Right ventricle myocardium inferior (tissue), 1 donor: Measurements from ENCODE around the gene INSC. TPM values are rescaled to one million over a fixed set of nuclear protein-coding genes. Genes with fewer than 3 reads are reported as not detected.
A peak's percentile ranks its signal among the peaks of the same experiment; 100 is the strongest.

Source experiments
- ATAC-seq: fragments of 200-7000 bp; cut with Tn5 transposase; one replicate; pipeline ENCODE4 v1.9.1; 2020; ENCODE audit warnings: mild to moderate bottlenecking, moderate library complexity
- DNase-seq: peaks from one replicate; pipeline ENCODE4 v3.0.0; 2021; ENCODE audit errors: missing footprints
- intact Hi-C: fragments of 100-400 bp; cut with DNase I; formaldehyde crosslinking; loops from one replicate; pipeline ENCODE4 v1.11.0; 2022
- total RNA-seq: library from RNA; stranded (reverse); fragmentation: NEBNext Ultra II Directional; extraction: Animal tissue kit (Norgen Biotek cat#: 25700); gene quantifications from one replicate; pipeline ENCODE4 v1.2.1, GENCODE V29; 2021
- donor health status: DM: no; HTN: yes; CAD: no; lungs with severe emphysema.

INSC gene
- total RNA-seq, 1 donor from 2014 or later, result 0.51 TPM

GRCh38 chr11:15233371-15234165, 118.8 kb downstream of the INSC start:
- intact Hi-C loops, result no loop called here
- DNase-seq (no peak), ATAC-seq (no peak)

GRCh38 chr11:15234796-15235195, 120.1 kb downstream of the INSC start:
- intact Hi-C loops, result no loop called here
- no peak for DNase-seq
- no peak for ATAC-seq

- ATAC-seq (no peak), DNase-seq (no peak)
- intact Hi-C loops, result no loop called here
These were observed 121.8 kb downstream of the INSC start for GRCh38 chr11:15236559-15236958.

GRCh38 chr11:15238856-15239255, 124.1 kb downstream of the INSC start:
- DNase-seq (no peak), ATAC-seq (no peak)
- intact Hi-C loops, result no loop called here

GRCh38 chr11:15248749-15249148, 134.0 kb downstream of the INSC start:
- DNase-seq, result no peak
- ATAC-seq, result no peak
- intact Hi-C loops, result no loop called here

- no peak for ATAC-seq
- intact Hi-C loops, result no loop called here
- DNase-seq, result no peak
These were observed 143.9 kb downstream of the INSC start for GRCh38 chr11:15258433-15259165.

GRCh38 chr11:15266999-15267398, 152.3 kb downstream of the INSC start:
- intact Hi-C loops, result no loop called here
- DNase-seq (no peak), ATAC-seq (no peak)

- no peak for ATAC-seq
- intact Hi-C loops, result no loop called here
- no peak for DNase-seq
These were observed 153.9 kb downstream of the INSC start for GRCh38 chr11:15268598-15268997.

- ATAC-seq (no peak), DNase-seq (no peak)
- intact Hi-C loops, result no loop called here
These were observed 160.4 kb downstream of the INSC start for GRCh38 chr11:15275141-15275540.

GRCh38 chr11:15276621-15277020, 161.9 kb downstream of the INSC start:
- no peak for ATAC-seq
- intact Hi-C loops, result no loop called here
- no peak for DNase-seq

GRCh38 chr11:15278128-15278527, 163.4 kb downstream of the INSC start:
- DNase-seq, result no peak
- no peak for ATAC-seq
- intact Hi-C loops, result no loop called here

GRCh38 chr11:15280393-15280792, 165.7 kb downstream of the INSC start:
- intact Hi-C loops, result no loop called here
- DNase-seq (no peak), ATAC-seq (no peak)

- DNase-seq (no peak), ATAC-seq (no peak)
- intact Hi-C loops, result no loop called here
These were observed 168.0 kb downstream of the INSC start for GRCh38 chr11:15282754-15283153.

- intact Hi-C loops, result no loop called here
- no peak for DNase-seq
- no peak for ATAC-seq
These were observed 171.7 kb downstream of the INSC start for GRCh38 chr11:15286465-15286864.

- peak; percentile 37 for ATAC-seq
- intact Hi-C loops, result no loop called here
- no peak for DNase-seq
These were observed 174.1 kb downstream of the INSC start for GRCh38 chr11:15288863-15289262.

- ATAC-seq (no peak), DNase-seq (no peak)
- intact Hi-C loops, result no loop called here
These were observed 175.0 kb downstream of the INSC start for GRCh38 chr11:15289723-15290122.

- DNase-seq (no peak), ATAC-seq (no peak)
- intact Hi-C loops, result no loop called here
These were observed 177.2 kb downstream of the INSC start for GRCh38 chr11:15291885-15292284.

GRCh38 chr11:15293975-15294620, 179.4 kb downstream of the INSC start:
- ATAC-seq, result no peak
- no peak for DNase-seq
- intact Hi-C loops, result no loop called here

- DNase-seq (no peak), ATAC-seq (no peak)
- intact Hi-C loops, result no loop called here
These were observed 181.0 kb downstream of the INSC start for GRCh38 chr11:15295695-15296094.
